GM12891 (cell line): ENCODE data around the gene SYT17.

ENCODE experiments used
- POLR2A ChIP-seq: IDR thresholded peaks from 2 replicates; pipeline ENCODE4 v1.6.1; 2011; ENCODE audit warnings: low read depth, low read length, control low read depth
- POLR2AphosphoS5 ChIP-seq: IDR thresholded peaks from 2 replicates; pipeline ENCODE4 v1.6.1; 2011; ENCODE audit warnings: low read depth, low read length, control low read depth

DNA sequence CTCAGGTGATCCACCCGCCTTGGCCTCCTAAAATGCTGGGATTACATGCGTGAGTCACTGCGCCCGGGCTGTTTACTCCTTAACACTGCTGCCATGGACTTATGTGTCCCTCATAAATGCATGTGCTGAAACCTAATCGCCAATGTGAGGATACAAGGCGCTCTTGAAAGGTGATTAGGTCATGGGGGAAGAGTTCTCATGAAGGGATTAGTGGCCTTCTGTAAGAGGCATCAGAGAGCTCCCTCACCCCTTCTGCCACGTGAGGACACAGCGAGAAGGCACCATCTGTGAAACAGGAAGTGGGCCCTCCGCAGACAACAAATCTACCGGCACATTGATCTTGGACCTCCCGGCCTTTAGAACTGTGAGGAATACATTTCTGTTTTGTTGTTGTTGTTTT is 35.1 kb upstream of the SYT17 start:
- TF ChIP-seq POLR2A (no peak), POLR2AphosphoS5 (no peak)
